ENCODE results near the gene GPN2.
"Not testable (repeated sequence)": the region's sequence is repeated elsewhere in the genome, so short reads cannot be mapped to it uniquely, and the experiment has no call there.

Gene GPN2

GRCh38 chr1:26857473-26858060 lies 32.5 kb downstream of the GPN2 start:
- DNase-seq (ENCODE audit: low read depth) = no peak

GRCh38 chr1:26856604-26857469 lies 33.2 kb downstream of the GPN2 start:
- no peak for DNase-seq (ENCODE audit: low read depth)

- DNase-seq (ENCODE audit: low read depth) = no peak
These were observed 33.9 kb downstream of the GPN2 start for GRCh38 chr1:26856181-26856580.

GRCh38 chr1:26855636-26856035 lies 34.4 kb downstream of the GPN2 start:
- no peak for DNase-seq (ENCODE audit: low read depth)

DNA sequence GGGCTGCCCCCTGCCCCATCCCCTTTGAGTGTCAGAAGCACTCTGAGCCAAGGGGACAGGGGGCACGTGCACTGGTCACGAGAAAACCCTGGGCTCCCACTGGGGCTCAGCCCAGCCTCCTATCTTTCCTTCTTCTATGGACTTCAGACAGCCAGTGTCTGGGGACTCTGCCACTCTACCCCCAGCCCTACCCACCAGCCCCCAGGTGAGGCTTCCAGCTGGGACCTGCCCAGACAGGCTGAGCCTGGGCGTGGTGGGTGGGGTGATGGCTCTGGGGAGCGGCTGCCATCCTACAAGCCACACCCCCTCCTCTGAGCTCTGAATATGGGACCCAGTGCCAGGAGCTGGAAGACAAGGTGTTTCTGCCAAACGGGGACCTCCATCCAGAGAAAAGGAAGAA lies 35.2 kb downstream of the GPN2 start:
- no peak for DNase-seq (ENCODE audit: low read depth)

GRCh38 chr1:26853600-26853999 lies 36.5 kb downstream of the GPN2 start:
- DNase-seq (ENCODE audit: low read depth) = no peak

DNA sequence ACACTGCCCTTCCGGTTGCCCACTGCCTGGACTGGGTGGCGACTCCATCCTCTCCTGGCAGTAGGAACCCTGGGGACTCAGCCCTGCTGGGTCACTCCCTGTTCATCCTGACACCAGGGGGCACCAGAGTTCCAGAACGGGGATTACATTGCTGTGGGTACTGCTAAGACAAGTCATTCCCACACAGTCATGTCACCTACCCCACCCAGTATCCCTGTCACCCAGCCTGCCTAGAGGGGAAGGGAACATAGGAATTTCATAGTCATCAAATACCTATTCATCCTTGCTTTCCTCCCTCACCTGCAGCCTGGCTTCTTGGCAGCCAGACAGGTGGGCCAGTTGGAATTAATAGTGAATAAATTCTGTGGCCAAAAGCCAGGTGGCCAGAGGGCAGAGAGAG lies 36.9 kb downstream of the GPN2 start:
- DNase-seq (ENCODE audit: low read depth) = peak; percentile 87

GRCh38 chr1:26852701-26853100 lies 37.4 kb downstream of the GPN2 start:
- DNase-seq (ENCODE audit: low read depth) = no peak

DNA sequence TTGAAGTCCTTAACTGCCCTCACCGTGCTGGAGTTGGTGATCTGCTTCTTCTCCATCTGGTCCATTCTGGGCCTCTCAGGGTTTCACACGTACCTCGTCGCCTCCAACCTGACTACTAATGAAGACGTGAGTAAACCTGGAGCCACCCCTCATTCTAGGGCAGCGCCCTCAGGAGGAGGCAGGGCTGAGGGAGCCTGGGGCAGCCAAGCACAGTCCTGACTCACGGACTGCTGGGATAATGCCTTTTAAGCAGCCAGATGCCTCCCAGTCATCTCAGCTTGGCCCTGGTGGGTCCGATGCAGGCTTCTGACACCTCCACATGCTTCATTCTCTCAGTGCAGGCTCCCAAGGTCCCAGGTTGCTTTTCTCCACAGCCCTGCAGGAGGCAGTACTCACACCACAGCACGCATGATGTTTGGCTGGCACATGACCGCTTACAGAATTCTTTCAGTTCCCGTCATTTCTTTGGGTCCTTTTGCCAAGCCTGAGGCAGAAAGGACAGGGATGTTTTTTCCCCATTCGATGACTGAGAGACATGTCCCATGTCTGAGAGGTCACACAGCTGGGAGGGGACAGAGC lies 38.9 kb downstream of the GPN2 start:
- DNase-seq (ENCODE audit: low read depth) = no peak

GRCh38 chr1:26848941-26849774 lies 40.9 kb downstream of the GPN2 start:
- DNase-seq (ENCODE audit: low read depth) = no peak

DNA sequence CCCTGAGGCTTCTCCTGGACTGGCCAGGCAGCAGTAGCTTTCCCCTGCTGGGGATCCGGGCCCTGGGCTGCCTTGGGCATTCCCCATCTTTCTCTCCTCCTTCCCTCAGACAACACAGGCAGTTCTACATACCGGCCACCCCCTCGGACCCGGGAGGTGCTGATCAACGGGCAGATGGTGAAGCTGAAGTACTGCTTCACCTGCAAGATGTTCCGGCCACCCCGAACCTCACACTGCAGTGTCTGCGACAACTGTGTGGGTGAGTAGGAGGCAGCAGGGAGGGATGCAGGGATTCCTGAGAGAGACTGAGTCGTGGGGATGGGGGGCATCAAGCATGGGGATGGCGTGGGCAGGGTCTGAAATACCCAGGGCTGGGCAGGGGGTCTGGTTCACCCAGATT lies 41.6 kb downstream of the GPN2 start:
- no peak for DNase-seq (ENCODE audit: low read depth)

- DNase-seq (ENCODE audit: low read depth) = not testable (repeated sequence)
These were observed 42.3 kb downstream of the GPN2 start for GRCh38 chr1:26847826-26848225.

DNA sequence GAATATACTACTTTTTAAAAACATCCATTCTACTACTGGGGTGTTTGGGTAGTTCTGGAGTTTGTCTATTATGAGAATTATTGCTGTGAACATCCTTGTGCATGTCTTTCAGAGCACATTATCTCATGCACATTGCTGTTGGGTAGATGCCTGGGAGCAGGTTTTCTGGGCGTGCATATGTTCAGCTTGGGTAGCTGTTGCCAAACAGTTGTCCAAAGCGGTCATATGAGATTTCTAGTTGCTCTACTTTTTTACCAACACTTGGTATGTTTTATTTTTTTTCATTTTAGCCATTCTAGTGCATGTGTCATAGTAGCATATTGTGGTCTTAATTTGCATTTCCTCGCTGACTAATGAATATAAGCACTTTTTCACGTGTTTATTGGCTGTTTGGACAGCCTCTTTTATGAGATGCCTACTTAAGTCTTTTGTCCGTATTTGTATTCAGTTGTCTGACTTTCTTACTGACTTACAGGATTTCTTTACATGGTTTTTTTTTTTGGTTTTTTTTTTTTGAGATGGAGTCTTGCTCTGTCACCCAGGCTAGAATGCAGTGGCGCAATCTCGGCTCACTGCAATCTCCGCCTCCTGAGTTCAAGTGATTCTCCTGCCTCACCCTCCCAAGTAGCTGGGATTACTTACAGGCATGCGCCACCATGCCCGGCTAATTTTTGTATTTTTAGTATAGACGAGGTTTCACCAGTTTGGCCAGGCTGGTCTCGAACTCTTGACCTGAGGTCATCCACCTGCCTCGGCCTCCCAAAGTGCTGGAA lies 45.5 kb downstream of the GPN2 start:
- DNase-seq (ENCODE audit: low read depth) = no peak

- DNase-seq (ENCODE audit: low read depth) = no peak
These were observed 50.3 kb downstream of the GPN2 start for GRCh38 chr1:26839779-26840178.

DNA sequence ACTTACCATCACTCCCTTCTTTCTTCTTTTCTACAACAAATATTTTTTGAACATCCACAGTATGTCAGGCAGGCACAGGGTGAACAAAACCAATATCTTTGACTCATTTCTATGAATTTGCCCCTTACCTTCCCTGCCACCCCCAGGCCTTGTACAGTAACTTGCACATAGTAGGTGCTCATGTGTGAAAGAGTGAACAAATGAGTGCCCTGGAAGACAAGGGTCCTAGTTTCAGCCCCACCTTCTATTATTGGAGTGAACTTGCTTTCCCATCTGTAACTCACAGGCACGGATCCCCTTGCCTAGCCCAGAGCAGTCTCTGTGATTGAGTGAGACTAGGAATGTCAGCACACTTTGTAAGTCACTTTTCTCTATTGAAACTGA lies 50.8 kb downstream of the GPN2 start:
- no peak for DNase-seq (ENCODE audit: low read depth)

DNA sequence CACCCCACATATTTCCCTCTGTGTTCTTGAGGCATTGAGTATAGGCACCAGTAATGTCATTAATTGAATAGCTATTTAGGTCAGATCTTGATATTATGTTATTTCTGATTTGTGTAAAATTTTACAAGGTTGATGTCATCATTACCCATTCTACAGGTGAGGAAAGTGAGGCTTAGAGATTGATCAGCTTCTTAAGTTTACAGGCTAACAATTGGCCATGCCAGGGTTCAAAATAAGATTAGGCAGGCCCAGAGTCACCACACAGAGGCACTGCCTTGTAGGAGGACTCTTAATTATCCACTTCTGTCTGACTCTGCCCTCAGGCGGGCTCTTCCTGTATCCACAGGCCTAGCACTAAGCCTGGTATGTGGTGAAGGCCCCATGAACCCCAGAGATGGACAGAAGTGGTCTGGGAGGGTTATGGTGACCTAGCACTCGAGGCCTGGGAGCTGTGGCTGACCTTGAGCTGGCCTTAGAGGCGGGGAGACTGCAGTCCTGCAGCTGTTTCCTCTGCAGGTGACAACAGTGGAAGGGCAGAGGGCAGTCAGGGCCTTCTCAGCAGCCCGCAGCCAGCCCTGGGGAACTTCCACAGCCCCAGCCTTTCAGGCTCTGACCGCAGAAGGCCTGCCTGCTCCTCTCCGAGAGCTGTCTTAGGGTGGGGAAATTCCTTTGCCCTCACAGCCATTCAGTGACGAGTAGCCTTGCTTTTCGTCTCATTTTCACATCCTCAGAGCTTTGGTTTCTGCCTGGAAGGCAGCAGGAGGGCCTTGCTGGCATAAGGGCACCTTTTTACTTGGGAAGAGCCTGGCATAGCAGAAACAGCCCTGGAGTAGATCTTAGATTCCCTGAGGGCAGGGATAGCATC lies 51.4 kb downstream of the GPN2 start:
- no peak for DNase-seq (ENCODE audit: low read depth)

- DNase-seq (ENCODE audit: low read depth) = not testable (repeated sequence)
These were observed 52.4 kb downstream of the GPN2 start for GRCh38 chr1:26837665-26838064.

GRCh38 chr1:26833432-26834405 lies 56.4 kb downstream of the GPN2 start:
- peak; percentile 77 for DNase-seq (ENCODE audit: low read depth)

DNA sequence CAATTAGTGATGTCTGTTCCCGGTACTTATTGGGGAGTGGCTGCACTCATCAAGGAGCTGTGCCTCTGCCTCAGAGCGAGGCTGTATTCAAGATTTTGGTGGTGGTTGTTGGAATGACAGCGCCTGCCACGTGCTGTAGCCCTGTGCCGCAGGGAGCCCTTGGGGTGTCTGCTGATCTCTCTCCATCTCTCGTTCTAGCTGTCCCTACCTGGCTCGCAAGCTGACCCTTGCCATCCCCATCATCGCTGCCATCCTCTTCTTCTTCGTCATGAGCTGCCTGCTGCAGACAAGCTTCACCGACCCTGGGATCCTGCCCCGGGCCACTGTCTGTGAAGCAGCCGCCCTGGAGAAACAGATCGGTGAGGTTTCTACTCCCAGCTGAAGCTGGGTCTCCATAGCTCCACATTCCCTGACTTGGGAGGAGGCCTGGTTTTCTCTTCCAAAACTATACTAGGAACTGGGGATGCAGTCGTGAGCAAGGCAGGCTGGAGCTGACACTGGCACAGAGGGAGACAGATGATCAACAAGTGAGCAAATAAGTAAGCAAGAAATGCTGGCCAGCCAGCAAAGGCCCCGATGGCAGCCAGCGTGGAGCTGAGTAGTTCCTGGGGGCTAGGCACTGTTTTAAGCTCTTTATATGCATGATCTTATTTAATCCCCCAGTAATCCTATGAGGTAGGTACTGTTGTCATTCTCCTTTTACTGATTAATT lies 57.7 kb downstream of the GPN2 start:
- no peak for DNase-seq (ENCODE audit: low read depth)

All from activated T-cell treated with anti-CD3 and anti-CD28 coated beads for 1 hour (primary cell).